Type B pancreatic cell (in vitro differentiated cells): Measurements from ENCODE around the gene SOX4. TPM values are rescaled to one million over a fixed set of nuclear protein-coding genes. Genes with fewer than 3 reads are reported as not detected.
A peak's percentile ranks its signal among the peaks of the same experiment; 100 is the strongest.

ENCODE experiments used
- DNase-seq: peaks from one replicate; pipeline ENCODE4 v3.0.0; 2021; ENCODE audit warnings: mixed read lengths; ENCODE audit not compliant: unreplicated experiment; ENCODE audit errors: extremely low spot score
- H3K27ac Mint-ChIP-seq: 2 replicates; pipeline ENCODE4 v1.8.0; 2021; ENCODE audit warnings: mild to moderate bottlenecking, mixed read lengths
- H3K27me3 Mint-ChIP-seq: 2 replicates; pipeline ENCODE4 v1.8.0; 2021; ENCODE audit warnings: mixed read lengths
- H3K36me3 Mint-ChIP-seq: 2 replicates; pipeline ENCODE4 v1.8.0; 2021; ENCODE audit warnings: mixed read lengths
- H3K4me1 Mint-ChIP-seq: one replicate; pipeline ENCODE4 v1.8.0; 2021; ENCODE audit warnings: mixed read lengths; ENCODE audit not compliant: unreplicated experiment
- H3K4me3 Mint-ChIP-seq: 2 replicates; pipeline ENCODE4 v1.8.0; 2021; ENCODE audit warnings: mild to moderate bottlenecking, mixed read lengths
- H3K9me3 Mint-ChIP-seq: 2 replicates; pipeline ENCODE4 v1.8.0; 2021; ENCODE audit warnings: mixed read lengths
- total RNA-seq: library from RNA; stranded (reverse); gene quantifications from 2 replicates; pipeline ENCODE4 v1.2.1, GENCODE V29; 2021; ENCODE audit warnings: low replicate concordance
- TF ChIP-seq, protein P1 (sequence below): fragments of 200-600 bp; sonication (generic); conservative IDR thresholded peaks from 2 replicates; pipeline ENCODE4 v1.5.0; 2021; ENCODE audit warnings: antibody characterized with exemption, mild to moderate bottlenecking

Gene SOX4
- total RNA-seq, 1 donor from 2014 or later, result 152 TPM

DNA sequence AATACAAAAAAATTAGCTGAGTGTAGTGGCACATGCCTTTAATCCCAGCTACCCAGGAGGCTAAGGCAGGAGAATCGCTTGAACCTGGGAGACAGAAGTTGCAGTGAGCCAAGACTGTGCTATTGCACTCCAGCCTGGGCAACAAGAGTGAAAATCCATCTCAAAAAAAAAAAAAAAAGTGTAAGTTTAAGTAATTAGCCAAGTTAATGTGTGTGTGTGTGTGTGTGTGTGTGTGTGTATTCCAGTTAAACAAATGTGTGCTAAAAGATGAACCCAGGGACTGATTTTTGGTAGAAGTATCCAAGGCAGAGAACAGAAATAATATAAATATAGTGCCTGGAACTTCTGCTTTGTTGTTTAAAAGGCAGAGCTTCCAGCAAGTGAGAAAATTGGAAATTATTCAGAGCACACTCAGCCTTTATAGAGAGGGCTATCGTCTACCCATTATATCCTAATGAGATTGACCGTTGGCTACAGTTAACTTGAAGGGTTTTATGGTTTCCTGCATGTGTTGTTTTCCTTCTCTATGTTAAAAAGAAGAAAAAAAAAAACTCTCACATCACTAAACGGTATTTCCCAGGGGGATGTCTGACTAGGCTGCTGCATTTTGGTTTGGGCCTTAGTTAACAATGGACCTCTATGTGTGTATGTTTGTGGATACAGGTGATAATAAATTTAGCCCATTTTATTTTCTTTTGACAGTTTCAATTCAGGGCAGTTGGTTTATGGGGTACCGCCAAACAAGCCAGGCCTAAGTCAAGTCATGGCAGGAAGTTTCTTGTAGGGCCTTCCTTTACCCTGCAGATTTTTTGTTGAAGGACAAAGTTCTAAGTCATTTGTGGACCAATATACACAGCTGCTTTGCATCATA, 9.8 kb downstream of the SOX4 start:
- H3K4me3 Mint-ChIP-seq, result no peak overlapping the region
- peak overlapping the region; percentile 46 for H3K27ac Mint-ChIP-seq
- H3K4me1 Mint-ChIP-seq, result peaks cover 42% of the 10 kb centered on the region

DNA sequence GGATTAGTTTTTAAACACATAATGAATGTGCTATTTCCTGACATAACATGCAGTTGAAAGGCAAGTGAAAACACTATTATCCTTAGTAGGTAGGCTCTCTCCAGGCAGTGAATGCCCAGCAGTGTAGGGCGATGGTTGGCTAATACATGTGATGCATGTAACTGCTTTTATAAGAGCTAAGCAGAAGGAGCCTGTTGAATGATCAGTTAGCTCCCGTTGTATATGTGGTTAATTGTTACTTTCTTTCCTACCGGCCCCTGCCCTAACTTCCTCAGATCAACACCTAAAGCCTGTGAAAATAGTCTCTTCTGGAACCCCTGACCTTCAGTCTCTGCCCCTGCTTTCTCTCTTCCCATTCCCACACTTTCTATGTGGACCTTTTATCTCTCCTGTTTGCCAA, 10.5 kb downstream of the SOX4 start:
- no peak overlapping the region for H3K4me3 Mint-ChIP-seq
- H3K27me3 Mint-ChIP-seq, result no peaks in the 10 kb centered on the region
- no peak for DNase-seq
- peaks cover 13% of the 10 kb centered on the region for H3K9me3 Mint-ChIP-seq
- peaks cover 34% of the 10 kb centered on the region for H3K4me1 Mint-ChIP-seq
- H3K36me3 Mint-ChIP-seq, result peaks cover 26% of the 10 kb centered on the region
- TF ChIP-seq, protein P1, sequence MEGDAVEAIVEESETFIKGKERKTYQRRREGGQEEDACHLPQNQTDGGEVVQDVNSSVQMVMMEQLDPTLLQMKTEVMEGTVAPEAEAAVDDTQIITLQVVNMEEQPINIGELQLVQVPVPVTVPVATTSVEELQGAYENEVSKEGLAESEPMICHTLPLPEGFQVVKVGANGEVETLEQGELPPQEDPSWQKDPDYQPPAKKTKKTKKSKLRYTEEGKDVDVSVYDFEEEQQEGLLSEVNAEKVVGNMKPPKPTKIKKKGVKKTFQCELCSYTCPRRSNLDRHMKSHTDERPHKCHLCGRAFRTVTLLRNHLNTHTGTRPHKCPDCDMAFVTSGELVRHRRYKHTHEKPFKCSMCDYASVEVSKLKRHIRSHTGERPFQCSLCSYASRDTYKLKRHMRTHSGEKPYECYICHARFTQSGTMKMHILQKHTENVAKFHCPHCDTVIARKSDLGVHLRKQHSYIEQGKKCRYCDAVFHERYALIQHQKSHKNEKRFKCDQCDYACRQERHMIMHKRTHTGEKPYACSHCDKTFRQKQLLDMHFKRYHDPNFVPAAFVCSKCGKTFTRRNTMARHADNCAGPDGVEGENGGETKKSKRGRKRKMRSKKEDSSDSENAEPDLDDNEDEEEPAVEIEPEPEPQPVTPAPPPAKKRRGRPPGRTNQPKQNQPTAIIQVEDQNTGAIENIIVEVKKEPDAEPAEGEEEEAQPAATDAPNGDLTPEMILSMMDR, result no peak
- H3K27ac Mint-ChIP-seq, result peak overlapping the region; percentile 9

More for the DNA sequence above, 9.8 kb downstream of the SOX4 start:
- no peak for DNase-seq
- Mint-ChIP-seq H3K9me3 (peaks cover 13% of the 10 kb centered on the region), H3K27me3 (no peaks in the 10 kb centered on the region), H3K36me3 (peaks cover 34% of the 10 kb centered on the region)
- TF ChIP-seq, protein P1, result no peak

DNA sequence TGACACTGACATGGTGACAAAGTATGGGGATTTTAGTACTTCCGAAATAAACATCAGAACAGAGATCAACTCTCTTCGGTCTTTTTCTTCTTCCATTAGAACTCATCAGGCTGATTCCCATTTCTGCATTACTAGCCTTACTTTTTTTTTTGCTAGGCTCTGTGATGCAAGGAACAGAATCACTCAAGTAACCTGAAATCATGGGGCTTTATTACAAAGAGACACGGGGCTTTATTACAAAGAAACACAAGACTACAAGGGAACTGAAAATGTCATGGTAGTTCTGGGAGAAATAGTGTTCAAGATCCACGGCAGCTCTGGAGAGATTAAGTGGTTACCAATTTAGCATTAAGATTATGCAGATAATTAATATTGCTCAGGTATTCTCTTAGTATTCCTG, 11.6 kb downstream of the SOX4 start:
- Mint-ChIP-seq H3K36me3 (peaks cover 18% of the 10 kb centered on the region), H3K27ac (no peak overlapping the region), H3K9me3 (peaks cover 13% of the 10 kb centered on the region), H3K27me3 (no peaks in the 10 kb centered on the region), H3K4me1 (peaks cover 25% of the 10 kb centered on the region), H3K4me3 (no peak overlapping the region)
- TF ChIP-seq, protein P1, result no peak
- DNase-seq, result no peak

DNA sequence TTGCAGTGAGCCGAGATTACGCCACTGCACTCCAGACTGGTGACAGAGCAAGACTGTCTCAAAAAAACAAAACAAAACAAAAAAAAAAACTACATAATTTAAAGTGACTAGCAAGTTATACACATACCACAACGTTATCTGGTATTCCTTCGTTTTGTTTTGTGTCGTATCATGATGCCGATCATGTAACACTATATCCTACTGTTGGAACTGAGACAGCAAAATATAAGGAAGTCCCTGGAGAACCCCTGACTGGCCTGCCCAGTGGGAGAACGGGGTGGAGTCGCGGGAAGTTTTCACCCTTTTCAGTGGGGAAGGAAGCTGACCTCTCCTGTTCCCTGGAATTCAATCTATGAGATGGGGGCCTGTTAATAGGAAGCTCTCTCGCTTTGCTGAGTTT, 15.1 kb downstream of the SOX4 start:
- Mint-ChIP-seq H3K4me1 (peaks cover 19% of the 10 kb centered on the region), H3K4me3 (no peak overlapping the region), H3K36me3 (peaks cover 7% of the 10 kb centered on the region), H3K9me3 (peaks cover 8% of the 10 kb centered on the region), H3K27ac (no peak overlapping the region), H3K27me3 (no peaks in the 10 kb centered on the region)
- no peak for DNase-seq
- TF ChIP-seq, protein P1, result no peak

DNA sequence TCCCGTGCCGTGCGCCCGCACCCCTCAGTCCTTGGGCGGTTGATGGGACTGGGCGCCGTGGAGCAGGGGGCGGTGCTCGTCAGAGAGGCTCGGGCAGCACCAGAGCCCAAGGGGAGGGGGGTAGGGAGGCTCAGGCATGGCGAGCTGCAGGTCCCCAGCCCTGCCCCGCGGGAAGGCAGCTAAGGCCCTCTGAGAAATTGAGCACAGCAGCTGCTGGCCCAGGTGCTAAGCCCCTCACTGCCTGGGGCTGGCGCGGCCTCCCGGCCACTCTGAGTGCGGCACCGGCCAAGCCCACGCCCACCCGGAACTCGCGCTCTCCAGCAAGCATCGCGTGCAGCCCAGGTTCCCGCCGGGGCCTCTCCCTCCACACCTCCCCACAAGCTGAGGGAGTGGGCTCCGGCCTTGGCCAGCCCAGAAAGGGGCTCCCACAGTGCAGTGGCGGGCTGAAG, 16.4 kb downstream of the SOX4 start:
- TF ChIP-seq, protein P1, result no peak
- peaks cover 8% of the 10 kb centered on the region for H3K9me3 Mint-ChIP-seq
- no peak overlapping the region for H3K4me3 Mint-ChIP-seq
- no peak overlapping the region for H3K27ac Mint-ChIP-seq
- peaks cover 7% of the 10 kb centered on the region for H3K36me3 Mint-ChIP-seq
- H3K4me1 Mint-ChIP-seq, result peaks cover 25% of the 10 kb centered on the region
- H3K27me3 Mint-ChIP-seq, result no peaks in the 10 kb centered on the region
- DNase-seq, result no peak
